Activated CD8-positive, alpha-beta memory T cell treated with anti-CD3 and anti-CD28 coated beads, Interleukin-2, amount 50 U/mL, for 24 hours (primary cell): Measurements from ENCODE around the gene OGFOD2.
"Not testable (repeated sequence)": the region's sequence is repeated elsewhere in the genome, so short reads cannot be mapped to it uniquely, and the experiment has no call there.

Experiments
- DNase-seq: peaks from one replicate; pipeline ENCODE4 v3.0.0-alpha.2; 2020; ENCODE audit errors: extremely low read depth

Gene OGFOD2

DNA sequence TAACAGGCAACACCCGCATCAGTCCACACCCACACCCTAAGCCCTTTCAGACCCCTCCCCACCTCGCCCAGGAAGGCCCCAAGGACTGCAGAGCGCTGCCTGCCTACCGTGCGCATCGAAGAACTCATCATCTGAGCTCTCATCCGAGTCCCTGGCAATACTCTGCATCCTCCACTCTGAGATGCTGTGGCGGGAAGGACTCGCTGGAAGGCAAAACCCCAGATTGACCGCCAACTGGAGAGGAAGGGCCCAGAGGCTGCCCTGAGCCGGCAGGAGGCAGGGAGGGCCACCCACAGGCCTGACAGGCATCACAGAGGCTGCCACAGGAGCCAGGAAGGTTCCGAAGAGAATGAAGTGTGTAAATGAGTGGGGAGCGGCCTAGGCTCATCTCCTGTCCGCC is 29.2 kb downstream of the OGFOD2 start:
- DNase-seq = no peak

DNA sequence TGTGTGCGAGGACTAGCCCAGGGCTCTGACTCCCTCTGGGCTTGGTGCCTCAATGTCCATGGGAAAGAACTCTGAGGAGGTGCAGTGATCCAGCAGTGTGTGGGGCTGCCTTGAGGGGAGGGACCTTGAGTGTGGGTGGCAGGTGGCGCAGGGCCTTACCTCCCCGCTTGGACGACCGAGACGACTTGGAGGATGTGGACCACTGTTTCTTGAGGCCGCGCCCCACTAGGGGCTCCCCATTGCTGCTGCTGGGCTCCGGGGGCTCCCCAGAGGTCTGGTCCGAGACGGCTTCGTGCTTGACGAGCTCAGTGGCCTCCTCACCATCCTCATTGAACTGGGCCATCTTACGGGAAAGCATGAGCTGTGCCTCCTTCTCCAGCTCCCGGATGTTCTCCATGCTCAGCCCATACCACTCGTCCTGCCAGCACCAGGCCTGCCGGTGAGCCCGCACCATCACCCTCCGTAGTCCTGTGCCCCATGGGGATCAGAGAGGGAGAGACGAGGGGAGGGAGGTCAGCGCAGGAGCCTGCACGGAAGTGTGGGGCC is 30.1 kb downstream of the OGFOD2 start:
- DNase-seq = no peak

DNA sequence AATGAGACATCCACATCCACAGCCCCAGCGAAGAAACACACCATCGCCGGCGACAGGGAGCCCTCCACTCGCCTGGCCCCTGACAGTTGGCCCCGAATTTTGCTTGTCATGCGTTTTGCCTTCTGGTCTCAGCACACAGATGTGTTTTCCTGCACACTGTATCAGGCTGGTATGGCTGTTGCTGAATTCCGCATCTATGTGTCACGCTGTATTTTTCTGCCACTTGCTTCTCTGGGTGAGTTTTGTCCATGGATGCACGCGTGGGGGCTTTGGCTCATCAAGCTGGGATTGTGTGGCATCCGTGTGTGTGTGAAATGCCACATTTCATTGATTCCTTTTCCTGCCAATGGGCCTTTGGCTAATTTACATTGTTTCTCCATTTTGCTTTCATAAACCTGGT is 31.9 kb downstream of the OGFOD2 start:
- DNase-seq = no peak

DNA sequence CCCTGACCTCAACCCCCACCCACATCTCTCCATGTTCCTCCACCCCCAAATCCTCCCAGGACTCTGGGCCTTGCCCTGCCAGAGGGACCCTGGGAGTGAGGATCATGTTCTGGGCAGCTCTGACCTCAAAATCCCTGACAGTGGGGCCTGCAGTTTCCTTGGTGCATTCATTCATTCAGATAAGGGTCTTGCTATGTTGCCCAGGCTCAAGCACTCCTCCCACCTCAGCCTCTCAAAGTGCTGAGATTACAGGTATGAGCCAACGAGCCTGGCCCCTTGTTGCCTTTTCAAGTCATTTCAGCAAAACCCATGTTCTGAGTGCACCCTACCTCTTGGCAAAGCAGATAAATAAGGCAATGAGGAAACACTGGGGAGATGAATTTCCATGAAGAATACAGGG is 35.1 kb downstream of the OGFOD2 start:
- no peak for DNase-seq

DNA sequence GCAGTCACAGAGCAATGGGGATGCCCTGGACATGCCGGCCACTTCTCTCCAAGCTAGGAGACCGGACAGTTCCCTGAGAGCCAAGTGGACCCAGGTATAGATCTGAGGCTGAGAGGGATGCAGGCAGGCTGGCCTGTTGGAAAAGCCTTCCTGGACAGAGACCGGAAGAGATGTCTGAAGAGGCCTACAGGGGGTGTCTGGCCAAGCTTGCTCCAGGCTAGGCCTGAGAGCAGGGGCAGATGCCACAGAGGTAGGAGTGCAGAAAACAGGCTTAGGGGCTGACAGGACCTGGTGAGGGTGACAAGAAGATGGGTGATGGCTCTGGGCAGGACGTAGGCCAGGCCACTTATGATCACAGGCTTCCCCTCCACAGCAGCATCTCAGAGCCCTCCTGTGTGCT is 35.6 kb downstream of the OGFOD2 start:
- no peak for DNase-seq

DNA sequence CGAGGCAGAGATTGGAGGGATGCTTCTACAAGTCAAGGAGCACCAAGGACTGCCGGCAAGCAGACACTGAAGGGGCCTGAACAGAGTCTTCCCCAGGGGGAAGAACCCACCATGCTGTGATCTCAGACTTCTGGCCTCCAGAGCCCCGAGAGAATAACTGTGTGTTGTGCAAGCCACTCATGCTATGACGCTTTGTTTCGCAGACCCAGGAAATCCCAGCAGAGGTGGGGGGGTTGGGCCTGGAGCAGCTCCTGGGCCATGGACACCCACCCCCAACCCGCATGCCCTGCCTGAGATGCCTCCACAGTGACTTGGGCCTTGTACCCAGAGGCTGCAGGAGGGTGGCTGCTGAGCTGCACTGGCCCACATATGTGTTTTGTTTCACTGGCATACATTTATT is 36.7 kb downstream of the OGFOD2 start:
- no peak for DNase-seq

DNA sequence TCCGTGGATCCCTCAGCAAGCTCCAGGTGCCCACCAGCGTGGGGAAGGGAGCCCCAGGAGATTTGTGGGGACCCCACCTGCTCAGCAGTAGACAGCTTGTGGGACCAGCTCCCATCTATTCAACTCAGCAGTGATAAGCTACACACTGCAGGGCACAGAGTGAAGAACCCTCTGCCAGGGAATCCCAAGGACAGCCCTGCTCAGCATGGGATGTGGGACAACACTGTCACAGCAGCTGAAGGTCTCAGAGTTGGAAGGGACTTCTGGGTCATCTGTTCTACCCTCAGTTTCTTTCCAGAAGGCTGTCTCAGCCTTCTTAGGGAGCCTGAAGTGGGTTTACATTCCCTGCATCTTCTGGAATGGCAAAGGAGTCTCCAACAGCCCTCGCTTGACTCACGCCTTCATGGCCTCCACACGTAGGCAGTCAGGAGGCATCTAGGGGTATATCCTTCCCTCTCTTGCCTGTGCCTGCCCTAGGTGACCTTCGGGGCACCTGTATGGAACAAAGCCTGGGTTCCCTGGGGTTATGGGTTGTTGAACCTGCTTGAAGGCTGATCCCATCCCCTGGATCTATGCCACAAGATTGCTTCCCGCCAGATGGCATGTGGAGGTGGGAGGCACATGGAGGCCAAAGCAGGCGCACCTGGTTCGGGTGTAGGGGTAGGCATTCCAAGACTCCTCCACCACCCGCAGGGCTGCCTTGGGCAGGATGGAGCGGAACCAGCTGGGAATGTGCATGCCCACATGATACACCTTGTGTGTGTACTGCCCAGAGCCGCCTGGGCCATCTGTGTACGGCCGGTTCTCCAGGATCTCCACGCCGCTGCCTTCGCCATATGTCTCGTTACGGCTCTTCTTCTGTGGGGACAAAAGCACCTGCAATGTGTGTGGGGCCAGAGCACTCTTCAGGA is 38.4 kb downstream of the OGFOD2 start:
- DNase-seq = no peak

DNA sequence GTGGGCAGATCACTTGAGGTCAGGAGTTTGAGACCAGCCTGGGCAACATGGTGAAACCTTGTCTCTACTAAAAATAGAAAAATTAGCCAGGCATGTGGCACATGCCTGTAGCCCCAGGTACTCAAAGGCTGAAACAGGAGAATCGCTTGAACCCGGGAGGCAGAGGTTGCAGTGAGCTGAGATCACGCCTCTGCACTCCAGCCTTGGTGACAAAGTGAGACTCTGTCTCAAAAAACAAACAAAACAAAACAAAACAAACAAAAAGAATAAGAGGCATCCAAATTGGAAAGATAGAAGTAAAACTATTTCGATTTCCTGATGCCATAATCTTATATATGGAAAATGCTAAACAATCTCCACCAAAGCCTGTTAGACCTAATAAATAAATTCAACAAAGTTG is 39.4 kb downstream of the OGFOD2 start:
- not testable (repeated sequence) for DNase-seq

DNA sequence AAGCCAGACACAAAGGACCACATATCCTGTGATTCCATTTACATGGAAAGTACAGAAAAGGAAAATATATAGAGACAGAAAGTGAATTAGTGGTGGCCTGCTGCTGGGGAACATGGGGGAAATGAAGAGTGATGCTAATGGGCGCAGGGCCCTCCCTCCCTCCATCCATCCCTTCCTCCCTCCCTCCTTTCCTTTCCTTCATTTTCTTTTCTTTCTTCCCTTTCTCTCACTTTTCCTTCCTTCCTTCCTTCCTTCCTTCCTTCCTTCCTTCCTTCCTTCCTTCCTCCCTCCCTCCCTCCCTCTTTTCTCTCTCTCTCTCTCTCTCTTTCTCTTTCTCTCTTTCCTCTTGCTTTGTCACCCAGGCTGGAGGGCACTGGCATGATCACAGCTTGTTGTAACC is 42.7 kb downstream of the OGFOD2 start:
- no peak for DNase-seq

DNA sequence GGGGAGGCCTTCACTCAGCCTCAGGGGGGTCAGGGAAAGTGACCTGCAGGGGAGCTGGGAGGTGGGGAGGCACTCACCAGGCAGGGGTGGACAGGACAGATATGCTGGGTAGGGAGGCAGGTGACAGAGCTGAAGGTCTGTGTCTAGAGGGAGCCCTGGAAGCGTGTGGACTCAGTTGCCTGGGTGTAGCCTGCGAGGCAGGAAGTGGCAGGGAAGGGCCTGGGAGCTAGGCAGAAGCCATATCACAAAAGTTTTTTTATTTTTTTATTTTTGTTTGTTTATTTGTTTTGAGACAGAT is 44.7 kb downstream of the OGFOD2 start:
- DNase-seq = no peak

DNA sequence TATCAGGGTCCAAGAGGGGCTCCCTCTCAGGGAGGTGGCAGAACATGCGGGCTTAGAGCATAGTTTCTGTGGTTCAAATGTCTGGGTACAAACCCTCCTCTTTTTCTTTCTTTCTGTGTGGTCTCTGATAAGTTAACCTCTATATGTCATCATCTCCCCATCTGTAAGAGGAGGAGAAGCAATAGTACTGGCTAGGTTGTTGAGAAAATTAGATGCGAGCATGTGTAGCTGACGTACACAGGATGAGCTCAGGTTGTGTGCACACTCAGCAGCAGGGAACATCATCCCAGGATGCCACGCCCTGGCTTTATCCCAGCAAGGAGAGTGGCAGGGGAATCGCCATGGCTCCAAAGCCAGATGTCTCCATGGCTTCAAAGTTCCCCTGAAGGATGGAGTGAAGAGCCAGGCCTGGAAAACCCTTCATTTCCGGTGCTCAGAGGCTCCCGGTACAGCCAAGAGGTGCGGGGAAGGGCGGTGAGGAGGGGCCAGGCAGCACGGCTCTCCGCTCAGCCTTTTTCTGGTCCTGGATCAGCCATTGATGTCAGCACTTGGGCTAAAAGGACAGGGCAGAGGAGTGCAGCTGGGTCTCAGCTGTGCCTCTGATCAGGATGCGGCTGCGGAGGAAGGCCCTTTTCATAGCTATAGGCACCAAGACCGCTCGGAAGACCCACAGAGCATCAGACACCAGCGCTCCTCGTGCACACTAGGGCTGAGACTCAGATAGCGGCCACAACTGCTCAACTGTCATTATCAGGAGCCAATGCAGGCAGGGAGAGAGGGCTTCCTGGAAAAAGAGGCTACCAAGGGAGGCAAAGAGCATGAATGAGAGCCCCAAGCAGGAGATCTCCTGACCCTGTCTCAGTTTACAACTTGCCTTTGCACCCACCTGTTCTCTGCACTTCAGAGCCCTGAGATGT is 46.9 kb downstream of the OGFOD2 start:
- no peak for DNase-seq

DNA sequence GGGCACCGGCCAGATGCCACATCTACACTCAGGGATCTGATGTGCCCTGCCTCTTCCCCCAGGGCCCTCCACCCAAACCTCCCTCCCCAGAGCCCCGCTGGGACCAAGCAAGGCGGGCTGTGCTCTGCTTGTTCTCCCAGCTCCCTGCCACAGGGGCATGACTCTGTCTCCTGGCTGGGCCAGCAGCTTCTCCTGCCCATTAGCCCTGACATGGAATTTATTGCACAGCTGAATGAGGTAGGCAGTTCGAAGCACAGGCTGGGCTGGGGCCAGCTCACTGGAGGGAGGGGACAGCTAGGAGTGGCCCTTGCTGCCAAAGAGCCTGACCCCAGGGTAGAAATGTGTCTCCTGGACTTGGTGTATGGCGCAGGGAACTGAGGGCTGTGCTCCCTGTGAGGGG is 47.8 kb downstream of the OGFOD2 start:
- no peak for DNase-seq

DNA sequence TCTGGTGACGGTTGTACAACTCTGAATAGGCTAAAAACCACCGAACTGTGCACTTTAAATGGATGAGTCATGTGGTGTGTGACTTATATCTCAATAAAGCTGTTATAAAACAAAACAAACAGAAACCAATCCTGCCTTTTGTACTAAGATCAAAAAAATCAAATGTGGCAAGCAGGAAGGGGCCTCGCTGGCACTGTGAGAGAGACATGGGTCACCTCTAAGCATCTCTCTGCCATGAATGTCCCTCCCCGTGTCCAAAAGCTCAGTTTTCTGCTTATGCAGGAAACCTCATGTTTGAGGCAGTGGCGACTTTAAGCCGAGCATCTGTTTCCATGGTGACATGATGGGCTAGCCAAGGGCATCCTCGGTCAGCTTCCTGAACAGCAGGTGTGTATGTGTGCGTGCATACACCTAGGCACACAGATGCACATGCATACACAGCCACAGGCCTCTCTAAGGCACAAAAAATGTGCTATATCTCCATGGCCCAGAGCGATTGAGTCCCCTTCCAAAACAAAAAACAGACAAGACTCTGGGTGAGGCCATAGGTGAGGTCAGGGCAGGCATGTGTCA is 49.9 kb downstream of the OGFOD2 start:
- DNase-seq = no peak

DNA sequence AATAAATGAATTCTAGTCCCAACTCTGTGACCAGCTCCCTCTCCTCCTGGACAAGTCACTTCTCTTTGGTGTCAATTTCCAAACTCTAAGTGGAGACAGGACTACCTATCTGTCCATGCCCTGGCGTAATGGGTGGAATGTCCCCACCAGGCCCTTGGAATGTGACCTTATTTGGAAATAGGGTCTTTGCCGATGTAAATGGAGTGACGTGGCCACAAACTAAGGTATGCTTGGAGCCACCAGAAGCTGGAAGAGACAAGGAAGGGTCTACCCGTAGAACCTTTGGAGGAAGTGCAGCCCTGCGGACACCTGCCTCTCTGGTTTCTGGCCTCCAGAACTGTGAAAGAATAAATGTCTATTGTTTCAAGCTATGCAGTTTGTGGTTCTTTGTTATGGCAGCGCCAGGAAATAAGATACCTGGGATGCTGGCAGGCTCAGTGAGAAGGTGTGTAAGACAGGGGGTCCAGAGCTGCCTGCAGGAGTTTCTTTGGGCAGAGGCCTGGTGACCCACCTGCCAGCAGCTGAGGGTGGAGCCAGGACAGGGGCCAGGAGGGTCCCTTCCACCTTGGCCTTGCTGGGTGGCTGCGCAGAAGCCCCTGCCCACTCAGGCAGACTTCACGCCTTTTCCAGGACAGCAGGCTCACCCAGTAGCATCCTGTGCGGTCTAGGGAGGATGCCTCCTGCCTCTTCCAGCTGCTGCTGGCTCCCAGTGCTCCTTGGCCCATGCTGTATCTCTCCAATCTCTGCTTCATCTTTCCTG is 51.2 kb downstream of the OGFOD2 start:
- no peak for DNase-seq

DNA sequence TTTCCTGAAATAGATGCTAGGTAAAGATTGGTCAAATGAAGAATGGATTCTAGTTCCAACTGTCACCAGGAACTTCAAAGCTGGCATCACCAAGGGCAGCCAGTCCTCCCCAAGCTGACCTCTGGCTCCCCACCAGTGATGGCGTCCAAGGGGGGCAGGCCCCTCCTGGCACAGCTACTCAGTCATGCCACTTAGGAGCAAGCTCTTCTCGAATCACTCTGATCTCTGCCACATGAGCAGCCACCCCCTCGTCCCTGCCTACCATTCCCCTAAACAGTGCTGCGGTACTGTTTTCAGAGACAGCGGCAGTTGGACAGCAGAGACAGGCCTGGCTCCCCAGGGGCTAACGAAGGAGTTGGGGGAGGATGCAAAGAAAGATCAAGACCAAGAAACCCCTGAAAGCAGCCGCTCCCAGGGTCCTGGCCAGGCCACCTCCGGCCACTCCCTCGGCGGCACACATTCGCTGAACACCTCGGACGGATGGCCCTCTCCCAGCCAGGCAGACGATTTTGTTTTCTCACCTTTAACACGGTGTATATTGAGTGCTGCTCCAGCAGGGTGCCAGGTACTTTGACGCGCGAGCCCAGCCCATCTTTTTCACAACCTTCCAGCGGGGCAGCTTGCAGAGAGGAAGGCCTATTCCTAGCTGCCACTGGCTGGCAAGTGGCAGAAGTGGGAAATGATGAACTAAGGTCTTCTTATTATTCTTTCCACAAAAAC is 52.8 kb downstream of the OGFOD2 start:
- DNase-seq = no peak

DNA sequence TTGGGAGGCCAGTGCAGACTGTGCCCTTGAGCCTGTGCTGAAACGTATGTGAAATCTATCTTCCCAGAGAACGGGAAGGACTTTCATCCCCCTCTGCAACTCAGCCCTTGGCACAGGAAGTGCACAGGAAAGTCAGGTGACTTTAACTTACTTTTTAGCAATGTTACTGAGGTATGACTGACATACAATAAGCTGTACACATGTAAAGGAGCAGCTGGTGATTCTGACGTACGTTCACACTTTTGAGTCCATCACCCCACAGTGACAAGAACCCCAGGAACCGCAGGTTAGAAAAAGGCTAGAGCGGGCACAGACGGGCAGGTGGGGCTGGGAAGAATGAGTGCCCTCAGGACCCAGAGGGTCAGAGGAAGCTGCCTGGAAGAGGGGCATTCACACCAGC is 53.4 kb downstream of the OGFOD2 start:
- no peak for DNase-seq

DNA sequence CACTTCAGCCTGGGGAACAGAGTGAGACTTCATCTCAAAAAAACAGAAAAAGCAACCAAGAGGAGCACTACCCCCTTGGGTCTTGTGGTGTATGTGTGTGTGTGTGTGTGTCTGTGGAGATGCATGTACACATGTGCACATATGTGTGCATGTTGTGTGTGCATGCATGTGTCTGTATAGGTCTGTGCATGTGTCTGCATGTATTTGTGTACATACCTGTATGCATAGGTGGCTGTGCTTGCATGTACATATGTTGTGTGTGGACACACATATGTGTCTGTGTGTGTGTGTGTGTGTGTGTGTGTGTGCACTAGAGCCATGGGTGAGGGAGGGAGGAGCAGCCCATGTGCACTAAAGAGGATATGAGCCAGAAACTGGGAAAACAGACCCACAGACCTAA is 54.5 kb downstream of the OGFOD2 start:
- no peak for DNase-seq
